ENCODE data around the gene VCAN. TPM values are rescaled to one million over a fixed set of nuclear protein-coding genes. Genes with fewer than 3 reads are reported as not detected.

VCAN gene
- total and polyA plus RNA-seq, 2 donors from 2014 or later: 2.1 to 226 TPM

DNA sequence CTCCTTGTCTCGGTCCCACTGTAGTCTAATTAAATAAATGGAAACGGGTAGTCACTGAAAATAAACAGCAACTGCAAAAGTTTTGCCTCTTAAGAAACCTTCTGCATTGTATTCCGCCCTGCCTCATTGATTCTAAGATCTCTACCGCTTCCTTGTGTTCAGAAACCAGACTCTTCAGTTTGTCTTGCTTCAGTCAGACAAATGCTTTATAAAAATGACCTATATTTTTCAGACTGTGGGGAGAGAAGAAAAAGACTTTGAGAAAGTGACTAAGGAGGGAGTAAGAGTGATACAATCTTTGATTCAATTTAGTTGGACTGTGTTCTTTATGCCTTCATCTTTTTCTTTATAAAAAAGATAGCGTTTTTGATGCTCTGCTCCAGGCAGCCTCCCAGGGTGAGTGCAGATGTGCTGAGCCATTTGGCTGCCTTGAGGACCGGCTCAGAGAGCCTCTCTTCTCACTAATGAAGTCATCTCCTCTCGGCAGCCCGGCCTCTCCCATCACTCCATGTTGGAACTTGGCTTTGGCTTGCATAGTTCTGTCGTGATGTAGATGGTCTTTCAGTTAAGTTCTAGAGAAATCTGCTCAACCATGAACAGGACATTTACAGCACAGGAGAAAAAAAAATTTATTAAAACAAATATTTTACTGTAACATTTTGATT is 4.0 kb upstream of the VCAN start:
- Histone ChIP-seq H3K27me3 (ENCODE audit: control insufficient read depth, insufficient read depth, low read length) (no peaks in the 10 kb centered on the region), H3K4me1 (ENCODE audit: control insufficient read depth in 2 of 3, insufficient read depth in 2 of 3, low read depth in 1 of 3, low read length in 3 of 3) (peaks cover 0 to 5% (median 0%) of the 10 kb centered on the region in 3 donors), H3K9ac (ENCODE audit: low read length in 3 of 3) (no peak overlapping the region), H3K27ac (ENCODE audit: low read depth in 2 of 2, low read length in 2 of 2) (no peak overlapping the region), H3K36me3 (ENCODE audit: control insufficient read depth in 2 of 3, insufficient read depth in 3 of 3, low read length in 3 of 3) (no peaks in the 10 kb centered on the region), H3K4me3 (ENCODE audit: low read length in 3 of 3) (no peak overlapping the region), H3K9me3 (ENCODE audit: control insufficient read depth in 2 of 3, insufficient read depth in 1 of 3, low read length in 3 of 3) (no peaks in the 10 kb centered on the region)
- no peak for FAIRE-seq
- intact Hi-C loops (cut with DNase I): no loop called here
- peak in 2 of 5 donors; percentile 40 to 43 for DNase-seq
- TF ChIP-seq, protein P1, sequence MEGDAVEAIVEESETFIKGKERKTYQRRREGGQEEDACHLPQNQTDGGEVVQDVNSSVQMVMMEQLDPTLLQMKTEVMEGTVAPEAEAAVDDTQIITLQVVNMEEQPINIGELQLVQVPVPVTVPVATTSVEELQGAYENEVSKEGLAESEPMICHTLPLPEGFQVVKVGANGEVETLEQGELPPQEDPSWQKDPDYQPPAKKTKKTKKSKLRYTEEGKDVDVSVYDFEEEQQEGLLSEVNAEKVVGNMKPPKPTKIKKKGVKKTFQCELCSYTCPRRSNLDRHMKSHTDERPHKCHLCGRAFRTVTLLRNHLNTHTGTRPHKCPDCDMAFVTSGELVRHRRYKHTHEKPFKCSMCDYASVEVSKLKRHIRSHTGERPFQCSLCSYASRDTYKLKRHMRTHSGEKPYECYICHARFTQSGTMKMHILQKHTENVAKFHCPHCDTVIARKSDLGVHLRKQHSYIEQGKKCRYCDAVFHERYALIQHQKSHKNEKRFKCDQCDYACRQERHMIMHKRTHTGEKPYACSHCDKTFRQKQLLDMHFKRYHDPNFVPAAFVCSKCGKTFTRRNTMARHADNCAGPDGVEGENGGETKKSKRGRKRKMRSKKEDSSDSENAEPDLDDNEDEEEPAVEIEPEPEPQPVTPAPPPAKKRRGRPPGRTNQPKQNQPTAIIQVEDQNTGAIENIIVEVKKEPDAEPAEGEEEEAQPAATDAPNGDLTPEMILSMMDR (IDR thresholded peaks at IDR 0.05; ENCODE audit: borderline replicate concordance, extremely low read depth, insufficient read depth): no peak

DNA sequence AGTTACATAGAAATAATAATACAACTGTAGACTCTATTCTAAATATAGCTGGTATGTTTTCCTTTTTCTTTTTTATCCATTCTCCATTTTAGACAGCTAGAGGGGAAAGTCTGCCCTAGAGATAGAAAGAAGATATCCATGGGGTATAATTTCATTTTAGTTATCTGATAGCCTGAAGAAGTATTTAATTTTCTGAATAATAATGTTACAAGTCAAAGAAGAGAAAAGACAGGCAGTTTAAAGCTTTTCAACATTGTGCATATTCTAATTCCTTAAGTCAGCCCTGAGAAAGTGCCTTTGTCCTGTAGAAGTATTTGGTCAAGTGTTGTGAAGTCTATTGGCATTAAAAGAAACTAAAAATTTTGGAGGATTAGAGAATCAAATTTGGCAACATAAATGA is 2.5 kb upstream of the VCAN start:
- H3K9ac ChIP-seq (ENCODE audit: low read length in 3 of 3): no peak overlapping the region
- H3K27ac ChIP-seq (ENCODE audit: low read depth in 2 of 2, low read length in 2 of 2): no peak overlapping the region
- TF ChIP-seq, protein P1 (IDR thresholded peaks at IDR 0.05; ENCODE audit: borderline replicate concordance, extremely low read depth, insufficient read depth): no peak
- H3K9me3 ChIP-seq (ENCODE audit: control insufficient read depth in 2 of 3, insufficient read depth in 1 of 3, low read length in 3 of 3): no peaks in the 10 kb centered on the region
- no peaks in the 10 kb centered on the region for H3K36me3 ChIP-seq (ENCODE audit: control insufficient read depth in 2 of 3, insufficient read depth in 3 of 3, low read length in 3 of 3)
- intact Hi-C loops (cut with DNase I): no loop called here
- no peaks in the 10 kb centered on the region for H3K27me3 ChIP-seq (ENCODE audit: control insufficient read depth, insufficient read depth, low read length)
- peaks cover 0 to 15% (median 0%) of the 10 kb centered on the region in 3 donors for H3K4me1 ChIP-seq (ENCODE audit: control insufficient read depth in 2 of 3, insufficient read depth in 2 of 3, low read depth in 1 of 3, low read length in 3 of 3)
- no peak overlapping the region for H3K4me3 ChIP-seq (ENCODE audit: low read length in 3 of 3)
- no peak for DNase-seq
- FAIRE-seq: no peak

DNA sequence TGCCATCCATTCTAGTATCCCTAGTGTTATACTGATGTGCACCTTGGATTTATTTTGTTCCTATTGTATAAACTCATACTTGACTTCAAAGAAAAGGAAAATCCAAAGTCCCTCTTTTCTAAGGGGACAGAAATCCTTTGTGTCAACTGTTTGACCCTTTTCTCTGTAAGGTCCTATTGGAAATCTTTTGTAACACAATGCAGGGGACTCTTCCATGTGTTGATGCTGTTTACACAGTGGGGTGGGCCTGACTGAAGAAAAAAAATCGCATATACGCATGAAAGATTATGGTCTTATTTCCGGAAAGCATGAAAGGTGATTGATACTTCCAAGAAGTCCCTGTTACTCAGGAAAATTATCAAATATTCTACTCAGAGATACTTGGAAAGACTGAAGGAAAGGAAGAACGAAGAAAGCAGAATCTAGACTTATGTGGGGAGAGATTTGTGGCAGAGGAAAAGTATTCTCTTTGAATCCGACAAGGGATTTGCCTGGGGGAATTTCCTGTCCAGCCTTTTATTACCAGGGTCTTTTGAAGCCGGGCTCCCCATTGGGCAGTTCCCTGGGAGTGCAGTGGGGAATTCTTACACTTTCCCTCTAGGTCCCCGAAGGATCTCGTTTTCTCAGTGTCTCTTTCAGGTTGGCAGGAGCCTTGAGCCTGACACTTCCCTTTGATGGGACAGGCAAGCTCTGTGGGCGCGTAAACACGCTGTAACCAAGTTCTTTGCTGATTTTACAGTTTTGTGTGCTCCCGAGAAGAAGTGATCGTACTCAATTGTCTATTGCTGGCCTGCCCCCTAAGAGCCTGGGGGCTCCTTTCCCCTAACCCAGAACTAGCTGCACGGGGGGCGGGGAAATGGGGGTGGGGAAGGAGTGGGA is 779 bp upstream of the VCAN start:
- H3K27me3 ChIP-seq (ENCODE audit: control insufficient read depth, insufficient read depth, low read length): no peaks in the 10 kb centered on the region
- H3K27ac ChIP-seq (ENCODE audit: low read depth in 2 of 2, low read length in 2 of 2): no peak overlapping the region
- H3K36me3 ChIP-seq (ENCODE audit: control insufficient read depth in 2 of 3, insufficient read depth in 3 of 3, low read length in 3 of 3): no peaks in the 10 kb centered on the region
- intact Hi-C loops (cut with DNase I): no loop called here
- FAIRE-seq (no peak), DNase-seq (peak in 2 of 5 donors; percentile 83 to 84)
- peak overlapping the region in 1 of 3 donors; percentile 76 for H3K9ac ChIP-seq (ENCODE audit: low read length in 3 of 3)
- peak overlapping the region in 1 of 3 donors; percentile 81 for H3K4me3 ChIP-seq (ENCODE audit: low read length in 3 of 3)
- TF ChIP-seq, protein P1 (IDR thresholded peaks at IDR 0.05; ENCODE audit: borderline replicate concordance, extremely low read depth, insufficient read depth): no peak
- H3K9me3 ChIP-seq (ENCODE audit: control insufficient read depth in 2 of 3, insufficient read depth in 1 of 3, low read length in 3 of 3): no peaks in the 10 kb centered on the region
- H3K4me1 ChIP-seq (ENCODE audit: control insufficient read depth in 2 of 3, insufficient read depth in 2 of 3, low read depth in 1 of 3, low read length in 3 of 3): peaks cover 0 to 18% (median 0%) of the 10 kb centered on the region in 3 donors

Data from kidney (tissue), 14 donors.